Activated effector memory CD4-positive, alpha-beta T cell treated with Interleukin-2 at 50 U/mL for 16 hours (primary cell): ENCODE data around the gene RTN1.

ENCODE experiments used
- DNase-seq: peaks from one replicate; pipeline ENCODE4 v3.0.0-alpha.2; 2020

RTN1 gene

GRCh38 chr14:59848671-59849070 lies 21.9 kb downstream of the RTN1 start:
- DNase-seq = no peak

GRCh38 chr14:59847711-59848110 lies 22.9 kb downstream of the RTN1 start:
- DNase-seq = no peak

GRCh38 chr14:59846595-59846994 lies 24.0 kb downstream of the RTN1 start:
- no peak for DNase-seq

GRCh38 chr14:59845245-59845644 lies 25.3 kb downstream of the RTN1 start:
- DNase-seq = no peak

GRCh38 chr14:59844186-59844812 lies 26.3 kb downstream of the RTN1 start:
- no peak for DNase-seq

- DNase-seq = no peak
These were observed 34.5 kb downstream of the RTN1 start for GRCh38 chr14:59836116-59836515.

- DNase-seq = no peak
These were observed 37.8 kb downstream of the RTN1 start for GRCh38 chr14:59832653-59833294.

GRCh38 chr14:59831121-59831730 lies 39.4 kb downstream of the RTN1 start:
- DNase-seq = no peak

- no peak for DNase-seq
These were observed 40.2 kb downstream of the RTN1 start for GRCh38 chr14:59830338-59830734.

- no peak for DNase-seq
These were observed 40.9 kb downstream of the RTN1 start for GRCh38 chr14:59829469-59830337.

- DNase-seq = no peak
These were observed 42.3 kb downstream of the RTN1 start for GRCh38 chr14:59828276-59828675.

GRCh38 chr14:59827401-59827800 lies 43.2 kb downstream of the RTN1 start:
- no peak for DNase-seq

- DNase-seq = no peak
These were observed 44.4 kb downstream of the RTN1 start for GRCh38 chr14:59826150-59826549.

GRCh38 chr14:59823179-59823578 lies 47.4 kb downstream of the RTN1 start:
- DNase-seq = no peak

- DNase-seq = no peak
These were observed 51.0 kb downstream of the RTN1 start for GRCh38 chr14:59819446-59820088.

GRCh38 chr14:59816941-59817340 lies 53.6 kb downstream of the RTN1 start:
- DNase-seq = no peak

- no peak for DNase-seq
These were observed 55.6 kb downstream of the RTN1 start for GRCh38 chr14:59814988-59815387.

- DNase-seq = no peak
These were observed 58.8 kb downstream of the RTN1 start for GRCh38 chr14:59811815-59812214.

- no peak for DNase-seq
These were observed 59.5 kb downstream of the RTN1 start for GRCh38 chr14:59811073-59811472.

GRCh38 chr14:59803052-59803540 lies 67.5 kb downstream of the RTN1 start:
- DNase-seq = no peak

- DNase-seq = no peak
These were observed 82.4 kb downstream of the RTN1 start for GRCh38 chr14:59788176-59788575.

GRCh38 chr14:59787045-59787674 lies 83.4 kb downstream of the RTN1 start:
- no peak for DNase-seq
